Brain microvascular endothelial cell (primary cell): Measurements from ENCODE around the gene TFB1M.

Experiments
- DNase-seq: peaks from one replicate; pipeline ENCODE4 v3.0.0-alpha.2; 2020
- H3K27ac ChIP-seq: fragments of 250-450 bp; sonication (Bioruptor Pico); 2 replicates; pipeline ENCODE4 v1.5.1; 2020; ENCODE audit warnings: mild to moderate bottlenecking, moderate library complexity
- H3K27me3 ChIP-seq: fragments of 250-450 bp; sonication (Bioruptor Pico); replicated peaks from 2 replicates; pipeline ENCODE4 v1.5.1; 2020; ENCODE audit warnings: mild to moderate bottlenecking
- H3K36me3 ChIP-seq: fragments of 250-450 bp; sonication (Bioruptor Pico); replicated peaks from 2 replicates; pipeline ENCODE4 v1.5.1; 2020; ENCODE audit warnings: mild to moderate bottlenecking
- H3K4me3 ChIP-seq: 2 replicates; pipeline ENCODE4 v1.5.1; 2011; ENCODE audit warnings: low read depth, mild to moderate bottlenecking, control low read depth, low read length, moderate library complexity
- CTCF ChIP-seq: IDR thresholded peaks from 2 replicates; pipeline ENCODE4 v1.5.1; 2011; ENCODE audit warnings: low read depth, mild to moderate bottlenecking, moderate library complexity, low read length, control low read depth, inconsistent platforms; ENCODE audit errors: missing control alignments
- in situ Hi-C: cut with HindIII; loops from 2 replicates; pipeline ENCODE4 v1.10.0; 2017; ENCODE audit warnings: low sequenced_read_pairs, low pct_ligation_motif_present

TFB1M gene

GRCh38 chr6:155259204-155259603 is 55.1 kb downstream of the TFB1M start:
- DNase-seq, result no peak
- Histone ChIP-seq H3K36me3 (peaks cover 40% of the 10 kb centered on the region), H3K27ac (no peak overlapping the region), H3K4me3 (no peak overlapping the region), H3K27me3 (no peaks in the 10 kb centered on the region)
- TF ChIP-seq CTCF, result no peak
- in situ Hi-C loops, result loop anchor here (25.0 kb wide), 1 partner anchor 322 kb away; no protein-coding TSS in a partner anchor

- Histone ChIP-seq H3K4me3 (no peak overlapping the region), H3K27me3 (no peaks in the 10 kb centered on the region), H3K27ac (no peak overlapping the region), H3K36me3 (peaks cover 47% of the 10 kb centered on the region)
- TF ChIP-seq CTCF, result no peak
- DNase-seq, result no peak
- in situ Hi-C loops, result loop anchor here (25.0 kb wide), 1 partner anchor 320 kb away; no protein-coding TSS in a partner anchor
Observed at GRCh38 chr6:155257796-155258195, 56.5 kb downstream of the TFB1M start.

GRCh38 chr6:155256122-155256795 is 58.0 kb downstream of the TFB1M start:
- no peak overlapping the region for H3K27ac ChIP-seq
- no peaks in the 10 kb centered on the region for H3K27me3 ChIP-seq
- H3K4me3 ChIP-seq, result no peak overlapping the region
- no peak for TF ChIP-seq CTCF
- no peak for DNase-seq
- H3K36me3 ChIP-seq, result peaks cover 50% of the 10 kb centered on the region
- in situ Hi-C loops, result loop anchor here (25.0 kb wide), 1 partner anchor 319 kb away; no protein-coding TSS in a partner anchor

GRCh38 chr6:155254139-155254538 is 60.1 kb downstream of the TFB1M start:
- in situ Hi-C loops, result loop anchor here (25.0 kb wide), 1 partner anchor 317 kb away; no protein-coding TSS in a partner anchor
- Histone ChIP-seq H3K27ac (no peak overlapping the region), H3K36me3 (peaks cover 38% of the 10 kb centered on the region), H3K27me3 (no peaks in the 10 kb centered on the region), H3K4me3 (no peak overlapping the region)
- TF ChIP-seq CTCF, result no peak
- no peak for DNase-seq

GRCh38 chr6:155253337-155253736 is 60.9 kb downstream of the TFB1M start:
- no peak overlapping the region for H3K4me3 ChIP-seq
- no peak overlapping the region for H3K27ac ChIP-seq
- H3K27me3 ChIP-seq, result no peaks in the 10 kb centered on the region
- in situ Hi-C loops, result loop anchor here (25.0 kb wide), 1 partner anchor 316 kb away; no protein-coding TSS in a partner anchor
- peaks cover 33% of the 10 kb centered on the region for H3K36me3 ChIP-seq
- DNase-seq, result no peak
- TF ChIP-seq CTCF, result no peak
